CD14-positive monocyte (primary cell): Measurements from ENCODE around the gene TAC3. TPM values are rescaled to one million over a fixed set of nuclear protein-coding genes. Genes with fewer than 3 reads are reported as not detected.

ENCODE experiments used
- DNase-seq, 3 donors: peaks; one replicate each; pipeline ENCODE4 v3.0.0-alpha.2; 2011 to 2022
- H2AFZ ChIP-seq: 2 replicates; pipeline ENCODE4 v1.6.0; 2012; ENCODE audit warnings: mild to moderate bottlenecking, low read depth, low read length, inconsistent platforms; ENCODE audit not compliant: insufficient read depth, poor library complexity, severe bottlenecking
- H3K27ac ChIP-seq, 2 donors: 1 replicate in 1 of 2; 2 replicates in 1 of 2; pipeline ENCODE4 v1.5.1; 2012 to 2013; ENCODE audit warnings: low read length in 2 of 2, control low read depth in 1 of 2, inconsistent platforms in 1 of 2, low read depth in 1 of 2, mild to moderate bottlenecking in 1 of 2
- H3K27me3 ChIP-seq, 2 donors: one replicate each; pipeline versions ENCODE4 v1.6.0 to v1.6.1; 2011 to 2013; ENCODE audit warnings: low read length in 2 of 2; ENCODE audit not compliant: control insufficient read depth in 2 of 2, insufficient read depth in 2 of 2
- H3K36me3 ChIP-seq, 2 donors: replicated peaks in 1 of 2; 1 replicate in 1 of 2; 2 replicates in 1 of 2; pipeline versions ENCODE4 v1.5.1 to v1.6.1; 2012 to 2013; ENCODE audit warnings: low read length in 2 of 2, control low read depth in 1 of 2, inconsistent platforms in 1 of 2, mild to moderate bottlenecking in 1 of 2; ENCODE audit not compliant: insufficient read depth in 2 of 2, control insufficient read depth in 1 of 2
- H3K4me1 ChIP-seq, 2 donors: 1 replicate in 1 of 2; 2 replicates in 1 of 2; pipeline versions ENCODE4 v1.5.1 to v1.6.1; 2012 to 2013; ENCODE audit warnings: low read length in 2 of 2, control low read depth in 1 of 2, inconsistent platforms in 1 of 2, mild to moderate bottlenecking in 1 of 2, moderate library complexity in 1 of 2; ENCODE audit not compliant: insufficient read depth in 2 of 2, control insufficient read depth in 1 of 2
- H3K4me2 ChIP-seq: replicated peaks from 2 replicates; pipeline ENCODE3; 2012; ENCODE audit warnings: low read length, moderate library complexity, mild to moderate bottlenecking; ENCODE audit not compliant: poor library complexity, severe bottlenecking; ENCODE audit errors: extremely low read depth
- H3K4me3 ChIP-seq, 3 experiments: fragments of 200-600 bp in 1 of 3; sonication (generic) in 1 of 3; replicated peaks in 1 of 3; 1 replicate in 2 of 3; 2 replicates in 1 of 3; pipeline ENCODE4 v1.5.1; 2011 to 2013; ENCODE audit warnings: low read length in 3 of 3, mild to moderate bottlenecking in 3 of 3, control low read depth in 2 of 3, low read depth in 2 of 3, inconsistent platforms in 1 of 3, moderate library complexity in 1 of 3
- H3K79me2 ChIP-seq: 2 replicates; pipeline ENCODE4 v1.6.0; 2012; ENCODE audit warnings: mild to moderate bottlenecking, control low read depth, inconsistent platforms, low read length, moderate library complexity; ENCODE audit not compliant: insufficient read depth
- H3K9ac ChIP-seq: 2 replicates; pipeline ENCODE4 v1.6.0; 2017; ENCODE audit warnings: low read length, mild to moderate bottlenecking; ENCODE audit not compliant: insufficient read depth, poor library complexity, severe bottlenecking
- H3K9me3 ChIP-seq, 2 donors: replicated peaks in 1 of 2; 1 replicate in 1 of 2; 2 replicates in 1 of 2; pipeline versions ENCODE4 v1.5.1 to v1.6.1; 2012 to 2013; ENCODE audit warnings: low read length in 2 of 2, control low read depth in 1 of 2; ENCODE audit not compliant: control insufficient read depth in 1 of 2, insufficient read depth in 1 of 2
- H4K20me1 ChIP-seq: 2 replicates; pipeline ENCODE4 v1.6.0; 2012; ENCODE audit warnings: mild to moderate bottlenecking, low read length, control low read depth, moderate library complexity; ENCODE audit not compliant: insufficient read depth
- H3K27ac Mint-ChIP-seq, 7 donors: one replicate each; pipeline ENCODE4 v1.8.0; 2020; ENCODE audit warnings: mild to moderate bottlenecking in 7 of 7, mixed read lengths in 7 of 7, moderate library complexity in 6 of 7, inconsistent platforms in 2 of 7
- H3K27me3 Mint-ChIP-seq, 3 donors: one replicate each; pipeline ENCODE4 v1.8.0; 2021 to 2022; ENCODE audit warnings: low read depth in 3 of 3, mild to moderate bottlenecking in 3 of 3, mixed read lengths in 3 of 3, moderate library complexity in 3 of 3, inconsistent platforms in 1 of 3
- H3K36me3 Mint-ChIP-seq, 2 donors: one replicate each; pipeline ENCODE4 v1.8.0; 2020; ENCODE audit warnings: mixed read lengths in 2 of 2, inconsistent platforms in 1 of 2, mild to moderate bottlenecking in 1 of 2
- H3K4me1 Mint-ChIP-seq: one replicate; pipeline ENCODE4 v1.8.0; 2020; ENCODE audit warnings: mild to moderate bottlenecking, mixed read lengths
- H3K4me3 Mint-ChIP-seq, 2 donors: one replicate each; pipeline ENCODE4 v1.8.0; 2020; ENCODE audit warnings: mild to moderate bottlenecking in 2 of 2, mixed read lengths in 2 of 2, moderate library complexity in 1 of 2
- H3K9me3 Mint-ChIP-seq, 7 donors: one replicate each; pipeline ENCODE4 v1.8.0; 2020 to 2022; ENCODE audit warnings: mixed read lengths in 7 of 7, mild to moderate bottlenecking in 6 of 7, moderate library complexity in 6 of 7, inconsistent platforms in 2 of 7
- CTCF ChIP-seq: fragments of 200-600 bp; IDR thresholded peaks from one replicate; pipeline ENCODE4 v1.8.0; 2022; ENCODE audit warnings: antibody characterized with exemption, mild to moderate bottlenecking
- WGBS: methylation state at CpG from one replicate; pipeline ENCODE4 v1.1.5; 2013; ENCODE audit warnings: missing lambda C conversion rate; ENCODE audit not compliant: insufficient coverage; 5-methylcytosine and 5-hydroxymethylcytosine counted together
- intact Hi-C, 2 donors: fragments of 100-400 bp; cut with micrococcal nuclease; formaldehyde crosslinking; loops; one replicate each; pipeline versions ENCODE4 v1.15.0 to v1.15.1; 2023
- polyA plus RNA-seq, 3 donors: library from polyadenylated mRNA; depleted of rRNA in 1 of 3; unstranded in 2 of 3; stranded (reverse) in 1 of 3; fragments of 300-500 nt in 2 of 3; fragments of >200 nt in 1 of 3; fragmentation: Illumina TruSeq in 2 of 3; gene quantifications; 1 replicate in 2 of 3; 2 replicates in 1 of 3; pipeline ENCODE4 v1.2.3, GENCODE V29; 2012 to 2021

Gene TAC3
- polyA plus RNA-seq, 3 donors: 0.15 TPM; not detected in 2

- H3K4me1 Mint-ChIP-seq: peaks cover 16% of the 10 kb centered on the region
- no peak for DNase-seq
- peaks cover 7 to 11% (median 9%) of the 10 kb centered on the region in 3 donors for H3K27me3 Mint-ChIP-seq
- WGBS: no CpG with 5 or more reads among the region's 2 CpGs
- TF ChIP-seq CTCF: no peak
- Histone ChIP-seq H3K36me3 (no peaks in the 10 kb centered on the region), H3K27ac (no peak overlapping the region), H3K9me3 (no peaks in the 10 kb centered on the region), H3K4me2 (no peak overlapping the region), H4K20me1 (no peaks in the 10 kb centered on the region), H3K9ac (no peak overlapping the region), H2AFZ (no peak overlapping the region), H3K27me3 (no peaks in the 10 kb centered on the region), H3K4me1 (peaks cover 13 to 16% of the 10 kb centered on the region in 2 donors), H3K79me2 (no peaks in the 10 kb centered on the region), H3K4me3 (no peak overlapping the region)
- peaks cover 0 to 3% of the 10 kb centered on the region in 2 donors for H3K36me3 Mint-ChIP-seq
- peak overlapping the region in 3 of 7 donors; percentile 20 to 58 (median 46) for H3K27ac Mint-ChIP-seq
- intact Hi-C loops: no loop called here
- H3K9me3 Mint-ChIP-seq: no peaks in the 10 kb centered on the region
- no peak overlapping the region for H3K4me3 Mint-ChIP-seq
Measured at GRCh38 chr12:57040750-57041149, 24.4 kb upstream of the TAC3 start.

DNA sequence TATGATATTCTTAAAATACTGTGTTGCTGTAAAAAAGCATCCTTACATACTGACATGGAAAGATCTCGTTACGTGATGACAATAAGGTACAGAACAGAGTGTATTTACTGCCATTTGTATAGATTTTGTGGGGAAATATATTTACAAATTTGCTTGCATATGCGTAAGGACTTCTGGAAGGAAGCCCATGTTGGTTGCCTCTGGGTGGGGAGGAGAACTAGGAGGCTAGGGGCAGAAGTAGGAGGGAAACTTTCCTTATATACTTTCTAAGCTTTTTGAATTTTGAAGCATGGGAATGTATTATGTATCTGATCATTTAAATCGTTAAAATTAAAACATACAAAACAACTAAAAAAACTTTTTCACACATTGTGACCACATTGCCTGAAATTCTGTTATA is 23.9 kb upstream of the TAC3 start:
- no peaks in the 10 kb centered on the region for H3K9me3 ChIP-seq
- H2AFZ ChIP-seq: no peak overlapping the region
- Mint-ChIP-seq H3K4me1 (peaks cover 11% of the 10 kb centered on the region), H3K4me3 (no peak overlapping the region), H3K36me3 (peaks cover 0 to 3% of the 10 kb centered on the region in 2 donors), H3K9me3 (no peaks in the 10 kb centered on the region), H3K27me3 (peaks cover 6 to 9% (median 8%) of the 10 kb centered on the region in 3 donors), H3K27ac (peak overlapping the region in 1 of 7 donors; percentile 41)
- H3K27ac ChIP-seq: no peak overlapping the region
- no peaks in the 10 kb centered on the region for H4K20me1 ChIP-seq
- no peak for TF ChIP-seq CTCF
- no peak overlapping the region for H3K4me2 ChIP-seq
- no peaks in the 10 kb centered on the region for H3K79me2 ChIP-seq
- intact Hi-C loops: no loop called here
- H3K9ac ChIP-seq: no peak overlapping the region
- no peak overlapping the region for H3K4me3 ChIP-seq
- WGBS: no CpG with 5 or more reads among the region's 4 CpGs
- H3K27me3 ChIP-seq: no peaks in the 10 kb centered on the region
- no peaks in the 10 kb centered on the region for H3K36me3 ChIP-seq
- no peak for DNase-seq
- peaks cover 9 to 10% of the 10 kb centered on the region in 2 donors for H3K4me1 ChIP-seq
